ENCODE data around the gene IGDCC3. TPM values are rescaled to one million over a fixed set of nuclear protein-coding genes. Genes with fewer than 3 reads are reported as not detected.
A peak's percentile ranks its signal among the peaks of the same experiment; 100 is the strongest.

The IGDCC3 gene
- total and polyA plus RNA-seq, 2 donors from 2014 or later, result 0.22 to 0.49 TPM

DNA sequence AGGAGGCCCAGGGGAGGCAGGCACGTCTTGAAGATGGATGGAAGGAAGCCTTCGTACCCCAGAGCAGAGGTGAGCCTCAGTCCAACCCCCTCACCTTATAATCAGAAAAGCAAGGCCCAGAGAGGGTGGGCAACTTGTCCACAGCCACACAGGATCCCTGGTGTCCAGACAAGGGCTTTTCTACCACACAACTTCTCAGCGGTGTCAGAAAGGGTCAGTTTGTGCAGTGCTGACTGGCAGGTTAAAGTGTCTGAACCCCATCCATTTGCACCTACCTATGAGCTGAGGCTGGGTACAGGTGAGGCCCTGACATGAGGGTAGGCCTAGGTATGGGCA is 8.6 kb downstream of the IGDCC3 start:
- Histone ChIP-seq H3K9me3 (ENCODE audit: control insufficient read depth in 2 of 3, insufficient read depth in 1 of 3, low read length in 3 of 3) (no peaks in the 10 kb centered on the region), H3K27ac (ENCODE audit: low read depth in 2 of 2, low read length in 2 of 2) (no peak overlapping the region), H3K4me1 (ENCODE audit: control insufficient read depth in 2 of 3, insufficient read depth in 2 of 3, low read depth in 1 of 3, low read length in 3 of 3) (no peaks in the 10 kb centered on the region), H3K36me3 (ENCODE audit: control insufficient read depth in 2 of 3, insufficient read depth in 3 of 3, low read length in 3 of 3) (no peaks in the 10 kb centered on the region), H3K4me3 (ENCODE audit: low read length in 3 of 3) (no peak overlapping the region), H3K9ac (ENCODE audit: low read length in 3 of 3) (no peak overlapping the region), H3K27me3 (ENCODE audit: control insufficient read depth, insufficient read depth, low read length) (no peaks in the 10 kb centered on the region)
- FAIRE-seq, result no peak
- intact Hi-C loops (cut with DNase I), result no loop called here
- no peak for TF ChIP-seq CTCF (IDR thresholded peaks at IDR 0.05; ENCODE audit: borderline replicate concordance, extremely low read depth, insufficient read depth)
- peak in 1 of 5 donors; percentile 10 for DNase-seq

- intact Hi-C loops (cut with DNase I), result no loop called here
- no peaks in the 10 kb centered on the region for H3K27me3 ChIP-seq (ENCODE audit: control insufficient read depth, insufficient read depth, low read length)
- H3K27ac ChIP-seq (ENCODE audit: low read depth in 2 of 2, low read length in 2 of 2), result no peak overlapping the region
- DNase-seq (peak in 1 of 5 donors; percentile 39), FAIRE-seq (no peak)
- no peak for TF ChIP-seq CTCF (IDR thresholded peaks at IDR 0.05; ENCODE audit: borderline replicate concordance, extremely low read depth, insufficient read depth)
- no peaks in the 10 kb centered on the region for H3K4me1 ChIP-seq (ENCODE audit: control insufficient read depth in 2 of 3, insufficient read depth in 2 of 3, low read depth in 1 of 3, low read length in 3 of 3)
- H3K36me3 ChIP-seq (ENCODE audit: control insufficient read depth in 2 of 3, insufficient read depth in 3 of 3, low read length in 3 of 3), result no peaks in the 10 kb centered on the region
- H3K9me3 ChIP-seq (ENCODE audit: control insufficient read depth in 2 of 3, insufficient read depth in 1 of 3, low read length in 3 of 3), result no peaks in the 10 kb centered on the region
- no peak overlapping the region for H3K4me3 ChIP-seq (ENCODE audit: low read length in 3 of 3)
- H3K9ac ChIP-seq (ENCODE audit: low read length in 3 of 3), result no peak overlapping the region
Measured at GRCh38 chr15:65368302-65369211, 9.2 kb downstream of the IGDCC3 start.

- H3K4me3 ChIP-seq (ENCODE audit: low read length in 3 of 3), result no peak overlapping the region
- DNase-seq, result peak in 1 of 5 donors; percentile 66
- H3K4me1 ChIP-seq (ENCODE audit: control insufficient read depth in 2 of 3, insufficient read depth in 2 of 3, low read depth in 1 of 3, low read length in 3 of 3), result no peaks in the 10 kb centered on the region
- intact Hi-C loops (cut with DNase I), result no loop called here
- no peaks in the 10 kb centered on the region for H3K36me3 ChIP-seq (ENCODE audit: control insufficient read depth in 2 of 3, insufficient read depth in 3 of 3, low read length in 3 of 3)
- no peak overlapping the region for H3K27ac ChIP-seq (ENCODE audit: low read depth in 2 of 2, low read length in 2 of 2)
- no peak for FAIRE-seq
- H3K9me3 ChIP-seq (ENCODE audit: control insufficient read depth in 2 of 3, insufficient read depth in 1 of 3, low read length in 3 of 3), result no peaks in the 10 kb centered on the region
- no peak overlapping the region for H3K9ac ChIP-seq (ENCODE audit: low read length in 3 of 3)
- TF ChIP-seq CTCF (IDR thresholded peaks at IDR 0.05; ENCODE audit: borderline replicate concordance, extremely low read depth, insufficient read depth), result no peak
- no peaks in the 10 kb centered on the region for H3K27me3 ChIP-seq (ENCODE audit: control insufficient read depth, insufficient read depth, low read length)
Measured at GRCh38 chr15:65366122-65366892, 11.5 kb downstream of the IGDCC3 start.
